Astrocyte (in vitro differentiated cells and primary cell): ENCODE measurements around the gene CNKSR3. TPM values are rescaled to one million over a fixed set of nuclear protein-coding genes. Genes with fewer than 3 reads are reported as not detected.

ENCODE experiments used
- DNase-seq: peaks from one replicate; pipeline ENCODE4 v3.0.0-alpha.2; 2010; ENCODE audit warnings: low read depth
- FAIRE-seq: peaks from 2 replicates; lab custom pipeline; 2011; peaks lifted over from hg19 to GRCh38; lab: Jason Lieb, UNC
- H2AFZ ChIP-seq: 2 replicates; pipeline ENCODE4 v1.6.0; 2012; ENCODE audit warnings: low read depth, low read length, inconsistent platforms
- H3K27ac ChIP-seq: 2 replicates; pipeline ENCODE4 v1.5.1; 2011; ENCODE audit warnings: low read depth, low read length, inconsistent platforms
- H3K27me3 ChIP-seq: 2 replicates; pipeline ENCODE4 v1.6.0; 2011; ENCODE audit warnings: low read length, inconsistent platforms; ENCODE audit not compliant: insufficient read depth
- H3K36me3 ChIP-seq: 2 replicates; pipeline ENCODE4 v1.5.1; 2011; ENCODE audit warnings: low read length, inconsistent platforms; ENCODE audit not compliant: insufficient read depth
- H3K4me1 ChIP-seq: 2 replicates; pipeline ENCODE4 v1.5.1; 2011; ENCODE audit warnings: low read length, inconsistent platforms; ENCODE audit not compliant: insufficient read depth
- H3K4me2 ChIP-seq: 2 replicates; pipeline ENCODE4 v1.6.0; 2012; ENCODE audit warnings: low read length, inconsistent platforms
- H3K4me3 ChIP-seq: 2 replicates; pipeline ENCODE4 v1.5.1; 2011; ENCODE audit warnings: low read depth, mild to moderate bottlenecking, low read length, inconsistent platforms; ENCODE audit not compliant: insufficient read depth
- H3K79me2 ChIP-seq: 2 replicates; pipeline ENCODE4 v1.6.0; 2012; ENCODE audit warnings: mild to moderate bottlenecking, low read length, inconsistent platforms; ENCODE audit not compliant: insufficient read depth
- H3K9ac ChIP-seq: 2 replicates; pipeline ENCODE4 v1.6.0; 2012; ENCODE audit warnings: mild to moderate bottlenecking, low read length, inconsistent platforms
- H3K9me3 ChIP-seq: 2 replicates; pipeline ENCODE4 v1.5.1; 2012; ENCODE audit warnings: low read depth, mild to moderate bottlenecking, low read length, inconsistent platforms; ENCODE audit not compliant: insufficient read depth
- H4K20me1 ChIP-seq: 2 replicates; pipeline ENCODE4 v1.6.0; 2012; ENCODE audit warnings: low read length, inconsistent platforms; ENCODE audit not compliant: insufficient read depth
- H3K27ac Mint-ChIP-seq: one replicate; pipeline ENCODE4 v1.8.0; 2021; ENCODE audit warnings: mild to moderate bottlenecking, mixed read lengths; ENCODE audit not compliant: unreplicated experiment
- H3K27me3 Mint-ChIP-seq: one replicate; pipeline ENCODE4 v1.8.0; 2021; ENCODE audit warnings: low read depth, mixed read lengths; ENCODE audit not compliant: unreplicated experiment
- H3K36me3 Mint-ChIP-seq: one replicate; pipeline ENCODE4 v1.8.0; 2021; ENCODE audit warnings: low read depth, mixed read lengths; ENCODE audit not compliant: unreplicated experiment
- H3K4me1 Mint-ChIP-seq: one replicate; pipeline ENCODE4 v1.8.0; 2021; ENCODE audit warnings: low read depth, mixed read lengths; ENCODE audit not compliant: unreplicated experiment
- H3K4me3 Mint-ChIP-seq: one replicate; pipeline ENCODE4 v1.8.0; 2021; ENCODE audit warnings: mild to moderate bottlenecking, moderate library complexity, mixed read lengths; ENCODE audit not compliant: unreplicated experiment
- H3K9me3 Mint-ChIP-seq: one replicate; pipeline ENCODE4 v1.8.0; 2021; ENCODE audit warnings: mild to moderate bottlenecking, mixed read lengths; ENCODE audit not compliant: unreplicated experiment
- CTCF ChIP-seq: IDR thresholded peaks from 2 replicates; pipeline ENCODE4 v1.5.1; 2011; ENCODE audit warnings: low read depth, mild to moderate bottlenecking, inconsistent platforms, low read length, moderate library complexity; ENCODE audit not compliant: insufficient read depth
- EZH2 ChIP-seq: IDR thresholded peaks from 2 replicates; pipeline ENCODE4 v1.6.1; 2012; ENCODE audit warnings: mild to moderate bottlenecking, low read length, inconsistent platforms; ENCODE audit not compliant: insufficient read depth
- total RNA-seq: library from RNA; stranded (reverse); gene quantifications from 2 replicates; pipeline ENCODE4 v1.2.1, GENCODE V29; 2021

CNKSR3 gene
- total RNA-seq, 1 donor from 2014 or later = 11.1 TPM

GRCh38 chr6:154457046-154457713 lies 53.3 kb downstream of the CNKSR3 start:
- no peaks in the 10 kb centered on the region for H4K20me1 ChIP-seq
- peaks cover 33% of the 10 kb centered on the region for H3K4me1 ChIP-seq
- peak overlapping the region; percentile 64 for H3K27ac ChIP-seq
- H2AFZ ChIP-seq = no peak overlapping the region
- H3K9me3 Mint-ChIP-seq = no peaks in the 10 kb centered on the region
- DNase-seq (peak; percentile 88), FAIRE-seq (no peak)
- H3K79me2 ChIP-seq = peaks cover 5% of the 10 kb centered on the region
- H3K27me3 Mint-ChIP-seq = no peaks in the 10 kb centered on the region
- H3K4me2 ChIP-seq = peak overlapping the region; percentile 58
- H3K36me3 Mint-ChIP-seq = no peaks in the 10 kb centered on the region
- peaks cover 33% of the 10 kb centered on the region for H3K4me1 Mint-ChIP-seq
- H3K36me3 ChIP-seq = no peaks in the 10 kb centered on the region
- H3K4me3 Mint-ChIP-seq = peak overlapping the region; percentile 15
- peak overlapping the region; percentile 38 for H3K9ac ChIP-seq
- no peaks in the 10 kb centered on the region for H3K9me3 ChIP-seq
- H3K4me3 ChIP-seq = no peak overlapping the region
- H3K27me3 ChIP-seq = no peaks in the 10 kb centered on the region
- no peak for TF ChIP-seq EZH2
- TF ChIP-seq CTCF = no peak
- H3K27ac Mint-ChIP-seq = peak overlapping the region; percentile 21

- no peaks in the 10 kb centered on the region for H4K20me1 ChIP-seq
- peaks cover 25% of the 10 kb centered on the region for H3K4me1 ChIP-seq
- no peaks in the 10 kb centered on the region for H3K36me3 Mint-ChIP-seq
- TF ChIP-seq EZH2 (no peak), CTCF (no peak)
- H3K4me3 ChIP-seq = no peak overlapping the region
- H3K79me2 ChIP-seq = peaks cover 8% of the 10 kb centered on the region
- H3K4me3 Mint-ChIP-seq = no peak overlapping the region
- H3K27me3 ChIP-seq = no peaks in the 10 kb centered on the region
- no peak overlapping the region for H3K4me2 ChIP-seq
- H3K4me1 Mint-ChIP-seq = peaks cover 23% of the 10 kb centered on the region
- no peaks in the 10 kb centered on the region for H3K9me3 ChIP-seq
- FAIRE-seq = no peak
- no peak for DNase-seq
- no peak overlapping the region for H3K9ac ChIP-seq
- no peaks in the 10 kb centered on the region for H3K9me3 Mint-ChIP-seq
- H3K27ac Mint-ChIP-seq = no peak overlapping the region
- H3K36me3 ChIP-seq = no peaks in the 10 kb centered on the region
- no peak overlapping the region for H2AFZ ChIP-seq
- no peaks in the 10 kb centered on the region for H3K27me3 Mint-ChIP-seq
- H3K27ac ChIP-seq = no peak overlapping the region
Observed at GRCh38 chr6:154453329-154453728, 57.2 kb downstream of the CNKSR3 start.

GRCh38 chr6:154450498-154450897 lies 60.0 kb downstream of the CNKSR3 start:
- Histone ChIP-seq H2AFZ (no peak overlapping the region), H3K36me3 (no peaks in the 10 kb centered on the region), H3K79me2 (peaks cover 3% of the 10 kb centered on the region), H4K20me1 (no peaks in the 10 kb centered on the region), H3K9me3 (no peaks in the 10 kb centered on the region), H3K4me1 (peaks cover 20% of the 10 kb centered on the region), H3K27ac (no peak overlapping the region), H3K4me2 (no peak overlapping the region), H3K9ac (no peak overlapping the region), H3K27me3 (no peaks in the 10 kb centered on the region), H3K4me3 (no peak overlapping the region)
- H3K9me3 Mint-ChIP-seq = no peaks in the 10 kb centered on the region
- FAIRE-seq = no peak
- TF ChIP-seq CTCF (no peak), EZH2 (no peak)
- no peak overlapping the region for H3K27ac Mint-ChIP-seq
- H3K27me3 Mint-ChIP-seq = no peaks in the 10 kb centered on the region
- no peak overlapping the region for H3K4me3 Mint-ChIP-seq
- DNase-seq = no peak
- no peaks in the 10 kb centered on the region for H3K36me3 Mint-ChIP-seq
- H3K4me1 Mint-ChIP-seq = peaks cover 11% of the 10 kb centered on the region
